Brain pericyte (primary cell): ENCODE results near the gene WFDC10B.
"Not testable (repeated sequence)": the region's sequence is repeated elsewhere in the genome, so short reads cannot be mapped to it uniquely, and the experiment has no call there.

Experiments used
- DNase-seq: peaks from one replicate; pipeline ENCODE4 v3.0.0-alpha.2; 2012; ENCODE audit warnings: low read depth, low spot score

WFDC10B gene

DNA sequence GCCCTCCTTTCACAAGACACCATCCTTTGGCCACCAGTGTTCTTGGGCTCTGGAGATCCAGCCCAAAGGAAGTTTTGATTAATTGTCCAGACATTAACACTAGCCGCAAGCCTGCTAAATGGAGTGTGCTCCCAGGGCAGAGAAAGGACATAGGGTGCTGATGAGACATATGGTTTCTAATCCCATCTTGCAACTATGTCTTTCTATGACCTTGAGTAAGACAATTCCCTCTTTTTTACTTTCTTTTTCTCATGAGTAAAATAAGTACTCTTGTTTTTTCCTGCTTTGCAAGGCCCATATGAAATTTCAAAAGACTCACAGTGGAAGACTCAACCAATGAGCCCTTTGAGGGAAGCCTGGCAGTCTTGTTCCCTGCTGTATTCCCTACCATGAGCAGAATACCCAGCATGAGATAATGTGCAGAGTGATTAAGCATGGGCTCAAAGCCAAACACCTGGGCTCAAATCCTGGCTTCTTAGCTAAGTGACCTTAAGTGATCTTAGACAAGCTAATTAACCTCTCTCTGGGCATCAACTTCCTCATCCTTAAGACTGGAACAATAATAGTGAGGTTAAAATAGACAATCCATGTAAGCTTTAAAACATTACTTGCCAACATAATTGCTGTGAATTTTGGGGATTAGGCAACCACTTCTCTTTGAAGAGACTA, at the start of gene WFDC10B:
Gene WFDC10B (minus strand): TSS at position 51 of the 669 bp plus-strand sequence. CDS start 19,027 bp downstream, outside the sequence.
- DNase-seq = no peak

DNA sequence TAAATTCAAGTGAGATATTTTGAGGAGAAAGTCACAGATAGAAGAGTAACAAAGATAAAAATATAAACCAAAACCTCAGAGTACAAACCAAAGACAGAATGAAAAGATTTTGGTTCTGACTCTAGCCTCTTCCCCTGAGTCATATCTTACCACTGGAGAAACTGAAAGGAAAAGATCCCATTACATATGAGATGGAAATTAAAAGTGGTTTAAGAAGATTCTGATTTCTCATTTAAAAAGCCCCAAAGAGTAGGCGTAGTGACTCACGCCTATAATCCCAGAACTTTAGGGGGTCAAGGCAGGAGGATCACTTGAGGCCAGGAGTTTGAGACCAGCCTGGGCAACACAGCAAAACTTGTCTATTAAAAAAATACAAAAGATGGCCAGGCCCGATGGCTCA, 47.9 kb upstream of the WFDC10B start:
- DNase-seq = no peak

DNA sequence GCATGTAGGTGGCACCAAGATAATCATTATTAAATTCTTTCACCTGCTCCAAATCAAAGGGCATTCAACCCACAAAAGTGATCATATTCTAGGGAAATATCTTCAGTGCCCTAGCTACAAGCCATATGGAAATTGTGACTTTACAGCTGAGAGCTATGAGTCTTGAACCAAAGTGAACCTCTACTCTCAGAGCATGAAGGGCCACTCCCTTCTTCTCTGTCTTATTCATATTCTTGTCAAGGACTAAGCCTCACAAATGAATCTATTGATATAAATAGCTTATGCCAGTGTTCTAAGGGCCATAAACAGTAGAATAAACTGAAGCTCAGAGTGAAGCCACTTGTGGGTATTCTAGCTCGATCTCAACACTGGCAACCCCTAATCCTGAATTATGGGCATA, 46.9 kb upstream of the WFDC10B start:
- DNase-seq = no peak

DNA sequence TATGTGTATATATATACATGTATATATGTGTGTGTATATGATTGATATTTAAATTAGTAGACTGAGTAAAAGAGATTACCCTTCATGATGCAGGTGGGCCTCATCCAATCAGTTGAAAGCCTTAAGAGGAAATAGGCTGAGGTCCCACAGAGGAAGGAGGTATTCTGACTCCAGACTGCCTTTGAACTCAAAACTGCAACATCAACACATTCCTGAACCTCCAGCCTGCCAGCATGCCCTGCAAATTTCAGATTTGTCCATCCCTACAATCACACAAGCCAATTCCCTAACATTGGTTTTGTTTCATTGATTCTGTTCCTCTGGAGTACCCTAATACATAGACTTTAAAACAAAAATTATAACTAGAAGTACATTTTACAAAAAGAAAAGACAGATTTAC, 40.2 kb upstream of the WFDC10B start:
- no peak for DNase-seq

DNA sequence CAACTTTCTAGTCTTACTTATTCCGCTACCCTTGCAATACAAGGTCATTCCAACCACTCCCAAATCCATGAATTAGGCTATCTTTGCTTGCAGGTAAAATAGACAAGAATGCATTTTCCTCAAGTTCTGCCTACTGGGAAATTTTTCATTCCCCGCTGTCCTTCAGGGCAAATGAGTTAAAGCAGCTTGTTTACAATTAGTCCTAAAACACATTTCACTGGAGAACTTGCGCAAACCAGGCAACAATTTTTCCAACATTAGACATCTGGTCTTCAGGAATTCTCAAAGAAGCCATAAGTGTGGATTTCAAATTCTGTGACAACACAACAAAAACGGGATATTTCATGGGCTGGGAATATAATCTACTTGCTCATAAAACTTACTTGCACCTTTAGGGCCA, 37.8 kb upstream of the WFDC10B start:
- DNase-seq = no peak

DNA sequence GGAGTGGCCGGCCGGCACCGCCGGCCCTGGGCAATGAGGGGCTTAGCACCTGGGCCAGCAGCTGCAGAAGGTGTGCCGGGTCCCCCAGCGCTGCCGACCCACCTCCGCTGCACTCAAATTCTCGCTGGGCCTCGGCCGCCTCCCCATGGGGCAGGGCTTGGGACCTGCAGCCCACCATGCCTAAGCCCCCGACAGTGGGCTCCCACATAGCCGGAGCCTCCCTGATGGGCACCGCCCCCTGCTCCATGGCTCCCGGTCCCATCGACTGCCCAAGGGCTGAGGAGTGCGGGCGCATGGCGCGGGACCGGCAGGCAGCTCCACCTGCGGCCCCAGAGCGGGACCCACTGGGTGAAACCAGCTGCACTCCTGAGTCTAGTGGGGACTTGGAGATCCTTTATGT, 31.2 kb upstream of the WFDC10B start:
- DNase-seq = no peak

DNA sequence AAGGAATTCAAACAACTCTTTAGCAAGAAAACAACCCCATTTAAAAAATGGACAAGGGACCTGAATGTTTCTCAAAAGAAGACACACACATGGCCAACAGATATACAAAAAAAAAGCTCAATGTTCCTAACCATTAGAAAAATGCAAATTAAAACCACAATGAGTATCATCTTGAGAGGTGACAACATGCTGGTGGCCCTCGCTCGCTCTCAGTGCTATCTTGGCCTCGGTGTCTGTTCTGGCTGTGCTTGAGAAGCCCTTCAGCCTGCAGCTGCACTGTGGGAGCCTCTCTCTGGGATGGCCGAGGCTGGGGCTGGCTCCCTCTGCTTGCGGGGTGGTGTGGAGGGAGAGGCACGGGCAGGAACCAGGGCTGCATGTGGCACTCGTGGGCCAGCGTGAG, 30.7 kb upstream of the WFDC10B start:
- DNase-seq = no peak

DNA sequence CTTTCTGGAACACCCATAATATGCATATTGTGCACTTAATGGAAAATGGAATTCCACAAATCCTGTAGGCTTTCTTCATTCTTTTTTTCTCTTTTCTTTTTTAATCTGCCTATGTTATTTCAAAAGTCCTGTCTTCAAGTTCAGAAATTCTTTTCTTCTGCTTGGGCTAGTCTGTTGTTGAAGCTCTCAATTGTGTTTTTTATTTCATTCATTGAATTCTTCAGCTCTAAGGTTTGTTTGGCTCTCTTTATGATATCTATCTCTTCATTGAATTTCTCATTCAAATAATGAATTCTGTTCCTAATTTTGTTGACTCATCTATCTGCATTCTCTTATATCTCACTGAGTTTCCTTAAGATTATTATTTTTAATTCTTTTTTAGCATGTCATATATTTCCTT, 27.4 kb upstream of the WFDC10B start:
- no peak for DNase-seq

DNA sequence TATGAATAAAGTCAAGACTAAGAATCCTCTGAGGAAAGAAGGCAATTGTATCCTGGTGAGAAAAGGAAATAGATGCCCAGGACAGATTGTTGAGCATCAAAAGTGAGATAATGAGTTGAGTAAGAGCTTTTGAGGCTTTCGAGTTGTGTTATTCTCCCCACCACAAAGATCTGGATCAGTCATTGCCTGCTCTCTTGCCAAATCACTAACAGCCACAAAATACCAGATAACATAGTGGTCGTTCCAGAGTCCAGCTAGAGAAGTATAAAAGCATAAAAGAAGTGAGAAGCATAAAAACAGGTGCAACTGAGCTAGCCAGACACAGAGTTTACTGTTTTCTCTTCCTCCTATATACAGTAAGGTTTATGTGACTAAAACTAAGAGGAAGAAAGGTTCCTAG, 22.2 kb upstream of the WFDC10B start:
- no peak for DNase-seq

DNA sequence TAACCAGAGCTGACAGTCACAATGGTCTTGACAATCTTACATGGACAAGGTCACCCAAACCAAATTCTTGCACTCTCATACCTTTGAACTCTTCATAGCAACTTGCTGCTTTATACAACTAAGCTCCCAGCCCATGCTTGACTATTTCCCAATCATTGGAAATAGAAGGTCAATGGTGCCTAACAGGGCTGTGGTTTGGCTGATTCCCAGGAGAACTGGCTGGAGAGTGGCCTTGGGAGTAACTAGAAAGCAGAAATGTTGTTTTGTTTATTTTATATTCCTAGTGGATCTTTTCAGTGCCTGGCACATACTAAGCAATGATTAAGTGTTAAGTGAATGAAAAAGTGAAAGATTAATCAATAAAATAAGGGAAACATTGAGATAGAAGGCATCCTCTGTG, 20.3 kb upstream of the WFDC10B start:
- no peak for DNase-seq

DNA sequence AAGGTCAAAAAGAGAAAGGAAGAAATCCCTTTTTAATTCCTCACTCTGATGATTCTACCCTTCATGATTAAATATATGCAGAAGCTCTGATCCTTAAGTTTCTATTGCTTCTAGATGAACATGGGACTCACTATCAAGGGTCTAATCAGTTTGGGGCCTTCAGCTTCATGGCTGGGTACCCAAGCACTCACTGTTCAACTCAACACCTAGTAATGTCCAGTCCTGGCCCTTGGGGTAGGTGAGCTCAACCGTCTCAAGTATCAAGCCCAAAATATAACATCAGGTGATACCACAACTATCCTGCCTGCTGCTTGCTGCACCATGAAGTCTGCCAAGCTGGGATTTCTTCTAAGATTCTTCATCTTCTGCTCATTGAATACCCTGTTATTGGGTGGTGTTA, 17.2 kb upstream of the WFDC10B start, which contains the start of gene SPINT4:
Gene SPINT4 (plus strand): TSS at position 301 of the 400 bp plus-strand sequence. CDS start 21 bp downstream, at position 322.
- no peak for DNase-seq

DNA sequence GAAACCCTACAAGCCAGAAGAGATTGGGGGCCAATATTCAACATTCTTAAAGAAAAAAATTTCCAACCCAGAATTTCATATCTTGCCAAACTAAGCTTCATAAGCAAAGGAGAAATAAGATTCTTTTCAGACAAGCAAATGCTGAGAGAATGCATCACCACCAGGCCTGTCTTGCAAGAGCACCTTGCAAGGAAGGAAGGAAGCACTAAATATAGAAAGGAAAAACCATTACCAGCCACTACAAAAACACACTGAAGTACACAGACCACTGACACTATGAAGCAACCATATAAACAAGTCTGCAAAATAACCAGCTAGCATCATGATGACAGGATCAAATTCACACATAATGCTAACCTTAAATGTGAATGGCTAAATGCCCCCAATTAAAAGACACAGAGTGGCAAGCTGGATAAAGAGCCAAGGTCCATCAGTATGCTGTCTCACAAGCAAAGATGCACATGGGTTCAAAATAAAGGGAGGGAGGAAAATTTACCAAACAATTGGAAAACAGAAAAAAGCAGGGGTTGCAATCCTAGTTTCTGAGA, 11.4 kb upstream of the WFDC10B start:
- not testable (repeated sequence) for DNase-seq

DNA sequence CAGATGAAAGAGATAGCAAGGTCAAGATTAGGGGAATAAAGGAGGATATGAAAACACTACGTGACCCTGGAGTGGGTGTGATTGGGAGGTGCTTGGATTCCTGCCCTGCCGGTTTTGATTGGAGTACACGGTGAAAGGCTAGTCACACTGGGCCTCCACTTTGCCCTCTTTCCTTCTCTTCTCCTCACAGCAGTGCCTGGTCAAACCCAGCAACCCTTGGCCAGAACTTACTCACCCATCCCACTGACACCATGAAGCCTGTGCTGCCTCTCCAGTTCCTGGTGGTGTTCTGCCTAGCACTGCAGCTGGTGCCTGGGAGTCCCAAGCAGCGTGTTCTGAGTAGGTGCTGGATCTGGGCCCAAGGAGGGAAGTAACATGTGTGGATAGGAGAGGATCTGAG, 2.9 kb downstream of the WFDC10B start, which contains the start of gene WFDC13:
Gene WFDC13 (plus strand): TSS at position 166 of the 400 bp plus-strand sequence. CDS start 86 bp downstream, at position 252.
- no peak for DNase-seq

DNA sequence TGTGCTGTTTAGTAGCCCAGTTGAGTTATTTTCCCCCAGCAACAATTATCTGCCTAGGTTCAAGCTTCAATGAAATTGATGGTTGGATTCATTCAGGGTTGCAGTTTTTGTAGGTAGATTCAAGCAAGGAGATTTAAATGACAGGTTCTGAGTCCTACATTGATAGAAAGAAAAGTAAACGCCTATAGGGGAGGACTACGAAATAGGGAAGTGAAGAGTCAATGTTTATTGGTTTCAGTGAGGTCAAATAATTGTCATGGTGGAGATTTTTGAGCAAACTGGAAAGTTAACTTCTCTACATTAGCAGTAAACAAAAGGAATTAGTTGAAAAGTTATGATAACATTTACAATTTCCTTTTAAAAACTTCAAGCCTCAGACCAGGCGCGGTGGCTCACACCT, 3.7 kb downstream of the WFDC10B start:
- DNase-seq = no peak

DNA sequence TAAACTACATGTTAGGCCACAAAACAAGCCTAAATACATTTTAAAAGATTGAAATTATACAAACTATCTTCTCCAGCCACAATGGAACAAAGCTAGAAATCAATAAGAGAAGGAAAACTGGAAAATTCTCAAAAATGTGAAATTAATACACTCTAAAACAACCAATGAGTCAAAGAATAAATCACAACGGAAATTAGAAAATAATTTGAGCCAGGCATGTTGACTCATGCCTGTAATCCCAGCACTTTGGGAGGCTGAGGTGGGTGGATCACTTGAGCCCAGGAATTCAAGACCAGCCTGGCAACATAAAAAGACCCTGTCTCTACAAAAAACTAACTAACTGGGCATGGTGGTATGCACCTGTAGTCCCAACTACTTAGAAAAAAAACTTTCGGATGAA, 9.3 kb downstream of the WFDC10B start:
- no peak for DNase-seq

DNA sequence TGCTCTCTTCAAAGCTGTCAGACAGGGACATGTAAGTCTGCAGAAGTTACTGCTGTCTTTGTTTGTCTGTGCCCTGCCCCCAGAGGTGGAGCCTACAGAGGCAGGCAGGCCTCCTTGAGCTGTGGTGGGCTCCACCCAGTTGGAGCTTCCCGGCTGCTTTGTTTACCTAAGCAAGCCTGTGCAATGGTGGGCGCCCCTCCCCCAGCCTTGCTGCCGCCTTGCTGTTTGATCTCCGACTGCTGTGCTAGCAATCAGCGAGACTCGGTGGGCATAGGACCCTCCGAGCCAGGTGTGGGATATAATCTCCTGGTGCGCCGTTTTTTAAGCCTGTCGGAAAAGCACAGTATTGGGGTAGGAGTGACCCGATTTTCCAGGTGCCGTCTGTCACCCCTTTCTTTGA, 11.5 kb downstream of the WFDC10B start:
- DNase-seq = not testable (repeated sequence)

DNA sequence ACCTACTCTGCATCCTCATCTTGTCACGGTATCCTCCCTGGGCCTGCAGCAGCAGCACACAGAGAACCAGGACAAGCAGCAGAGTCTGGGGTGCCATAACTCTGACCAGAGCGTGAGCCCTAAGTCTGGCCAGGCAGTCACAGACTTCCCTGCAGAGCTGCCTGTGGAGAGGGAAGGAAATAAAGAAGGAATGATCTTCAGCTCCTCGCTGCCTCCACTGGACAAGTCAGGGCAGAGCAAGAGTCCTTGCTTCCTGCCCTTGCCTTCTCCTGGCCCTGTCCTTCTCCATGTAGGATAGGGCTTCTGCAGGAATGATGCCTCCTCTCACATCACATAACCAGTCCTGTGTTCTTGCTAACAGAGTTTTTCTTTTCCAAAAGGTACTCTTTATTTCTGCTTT, 18.9 kb downstream of the WFDC10B start:
- no peak for DNase-seq

DNA sequence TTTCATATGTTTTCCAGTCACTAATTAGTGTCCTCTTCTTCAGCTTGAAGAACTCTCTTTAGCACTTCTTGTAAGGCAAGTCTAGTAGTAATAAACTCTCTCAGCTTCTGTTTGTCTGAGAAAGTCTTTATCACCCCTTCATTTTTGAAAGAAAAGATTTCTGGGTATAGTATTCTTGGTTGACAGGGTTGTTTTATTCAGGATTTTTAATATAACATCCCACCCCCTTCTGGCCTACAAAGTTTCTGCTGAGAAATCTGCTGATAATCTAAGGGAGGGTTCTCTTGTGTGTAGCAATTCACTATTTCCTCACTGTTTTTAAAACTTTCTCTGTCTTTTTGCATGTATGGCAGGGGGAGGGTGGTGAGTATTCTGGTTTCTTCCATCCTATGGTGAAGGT, 25.2 kb downstream of the WFDC10B start:
- DNase-seq = no peak

DNA sequence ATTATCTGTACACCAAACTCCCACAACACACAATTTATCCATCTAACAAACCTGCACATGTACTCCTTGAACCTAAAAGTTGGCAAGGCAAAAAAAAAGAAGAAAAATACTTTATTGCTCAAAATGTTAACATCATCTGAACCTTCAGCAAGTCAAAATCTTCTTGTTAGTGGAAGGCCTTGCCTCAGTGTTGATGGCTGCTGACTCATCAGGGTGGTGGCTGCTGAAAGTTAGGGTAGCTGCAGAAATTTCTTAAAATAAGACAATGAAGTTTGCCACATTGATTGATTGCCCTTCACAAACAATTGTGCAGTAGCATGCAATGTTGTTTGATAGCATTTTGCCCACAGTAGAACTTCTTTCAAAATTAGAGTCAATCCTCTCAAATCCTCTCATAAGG, 32.1 kb downstream of the WFDC10B start:
- DNase-seq = no peak

DNA sequence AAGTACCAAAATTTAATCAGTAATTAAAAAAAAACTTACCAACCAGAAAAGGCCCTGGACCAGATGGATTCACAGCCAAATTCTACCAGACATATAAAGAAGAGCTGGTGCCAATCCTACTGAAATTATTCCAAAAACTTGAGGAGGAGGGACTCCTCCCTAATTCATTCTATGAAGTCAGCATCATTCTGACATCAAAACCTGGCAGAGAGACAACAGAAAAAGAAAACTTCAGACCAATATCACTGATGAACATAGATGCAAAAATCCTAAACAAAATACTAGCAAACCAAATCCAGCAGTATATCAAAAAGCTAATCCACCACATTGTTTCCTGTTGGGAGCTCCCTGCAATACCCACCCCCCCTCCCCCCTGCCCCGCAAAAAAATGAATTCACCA, 34.7 kb downstream of the WFDC10B start, which contains the start of gene WFDC11:
Gene WFDC11 (minus strand): TSS at position 101 of the 400 bp plus-strand sequence. CDS start 19,639 bp downstream, outside the sequence.
- no peak for DNase-seq

DNA sequence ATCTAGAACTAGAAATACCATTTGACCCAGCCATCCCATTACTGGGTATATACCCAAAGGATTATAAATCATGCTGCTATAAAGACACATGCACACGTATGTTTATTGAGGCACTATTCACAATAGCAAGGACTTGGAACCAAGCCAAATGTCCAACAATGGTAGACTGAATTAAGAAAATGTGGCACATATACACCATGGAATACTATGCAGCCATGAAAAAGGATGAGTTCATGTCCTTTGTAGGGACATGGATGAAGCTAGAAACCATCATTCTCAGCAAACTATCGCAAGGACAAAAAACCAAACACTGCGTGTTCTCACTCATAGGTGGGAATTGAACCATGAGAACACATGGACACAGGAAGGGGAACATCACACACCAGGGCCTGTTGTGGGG, 47.8 kb downstream of the WFDC10B start:
- not testable (repeated sequence) for DNase-seq

DNA sequence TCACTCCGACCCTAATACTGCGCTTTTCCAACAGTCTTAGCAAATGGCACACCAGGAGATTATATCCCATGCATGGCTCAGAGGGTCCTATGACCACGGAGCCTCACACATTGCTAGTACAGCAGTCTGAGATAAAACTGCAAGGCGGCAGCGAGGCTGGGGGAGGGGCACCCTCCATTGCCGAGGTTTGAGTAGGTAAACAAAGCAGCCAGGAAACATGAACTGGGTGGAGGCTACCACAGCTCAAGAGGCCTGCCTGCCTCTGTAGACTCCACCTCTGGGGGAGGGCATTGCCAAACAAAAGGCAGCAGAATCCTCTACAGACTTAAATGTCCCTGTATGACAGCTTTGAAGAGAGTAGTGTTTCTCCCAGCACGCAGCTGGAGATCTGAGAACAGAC, 53.1 kb downstream of the WFDC10B start:
- not testable (repeated sequence) for DNase-seq

DNA sequence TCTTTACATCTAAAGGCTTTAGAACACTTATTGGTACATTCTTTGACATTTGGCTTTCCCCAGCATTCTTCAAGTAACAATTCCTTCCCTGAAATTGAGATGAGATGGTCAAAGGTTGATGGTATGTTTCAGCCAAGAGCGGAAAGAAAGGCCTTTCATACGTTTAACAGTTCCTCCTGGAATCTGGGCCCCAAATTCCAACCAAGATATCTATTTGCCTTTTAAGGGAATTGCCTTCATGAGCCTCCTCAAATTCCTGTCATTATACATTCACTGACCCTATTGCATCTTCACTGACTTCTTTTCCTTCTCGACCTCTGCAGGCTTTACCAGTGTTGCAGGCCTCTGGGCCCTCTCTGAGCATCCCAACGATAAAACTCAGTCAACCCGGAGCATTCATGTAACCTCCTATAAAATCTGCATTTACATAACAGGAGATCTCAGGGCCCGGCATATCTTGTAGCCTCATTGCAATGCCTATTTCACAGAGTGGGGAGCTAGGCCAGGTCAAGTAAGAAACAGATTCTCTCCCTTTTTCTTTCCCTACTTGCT, 55.4 kb downstream of the WFDC10B start:
- no peak for DNase-seq
